HepG2 (cell line): ENCODE results near the gene NAMPT. TPM values are rescaled to one million over a fixed set of nuclear protein-coding genes. Genes with fewer than 3 reads are reported as not detected.
A peak's percentile ranks its signal among the peaks of the same experiment; 100 is the strongest.

Experiments used
- ARHGAP35 ChIP-seq: sonication (generic); formaldehyde crosslinking; IDR thresholded peaks from 2 replicates; pipeline ENCODE4 v1.9.0; 2022; ENCODE audit warnings: mild to moderate bottlenecking, inconsistent platforms, moderate library complexity, missing genetic modification reagents, borderline replicate concordance
- ATF1 ChIP-seq: IDR thresholded peaks from 2 replicates; pipeline ENCODE4 v1.6.1; 2016; ENCODE audit warnings: mild to moderate bottlenecking, control low read depth
- ATRX ChIP-seq: sonication (generic); formaldehyde crosslinking; IDR thresholded peaks from 2 replicates; pipeline ENCODE4 v1.4.0; 2020; ENCODE audit warnings: missing genetic modification reagents, borderline replicate concordance
- DZIP1 ChIP-seq: sonication (generic); formaldehyde crosslinking; IDR thresholded peaks from 2 replicates; pipeline ENCODE4 v1.5.0; 2020; ENCODE audit warnings: mild to moderate bottlenecking, missing genetic modification reagents
- FLYWCH1 ChIP-seq: sonication (generic); formaldehyde crosslinking; IDR thresholded peaks from 2 replicates; pipeline ENCODE4 v1.8.1; 2023; ENCODE audit warnings: mild to moderate bottlenecking, missing genetic modification reagents
- MAX ChIP-seq: IDR thresholded peaks from 2 replicates; pipeline ENCODE4 v1.6.1; 2012; ENCODE audit warnings: inconsistent platforms
- PAF1 ChIP-seq: IDR thresholded peaks from 2 replicates; pipeline ENCODE4 v1.6.1; 2016; ENCODE audit warnings: missing genetic modification reagents, missing compliant biosample characterization
- REXO4 ChIP-seq: sonication (generic); formaldehyde crosslinking; IDR thresholded peaks from 2 replicates; pipeline ENCODE4 v1.8.0; 2022; ENCODE audit warnings: missing genetic modification reagents, mild to moderate bottlenecking, borderline replicate concordance
- UBTF ChIP-seq: sonication (generic); formaldehyde crosslinking; IDR thresholded peaks from 2 replicates; pipeline ENCODE4 v1.4.0; 2020; ENCODE audit warnings: mild to moderate bottlenecking, missing genetic modification reagents
- ZC3H4 ChIP-seq: sonication (generic); formaldehyde crosslinking; IDR thresholded peaks from 2 replicates; pipeline ENCODE4 v1.4.0; 2020; ENCODE audit warnings: missing genetic modification reagents, borderline replicate concordance
- ZMYM3 ChIP-seq: sonication (generic); formaldehyde crosslinking; IDR thresholded peaks from 2 replicates; pipeline ENCODE4 v1.5.1; 2020; ENCODE audit warnings: mild to moderate bottlenecking, missing genetic modification reagents
- ZNF567 ChIP-seq: sonication (generic); formaldehyde crosslinking; IDR thresholded peaks from 2 replicates; pipeline ENCODE4 v1.8.1; 2023; ENCODE audit warnings: mild to moderate bottlenecking, missing genetic modification reagents, borderline replicate concordance
- ZNF724P ChIP-seq: sonication (generic); formaldehyde crosslinking; IDR thresholded peaks from 2 replicates; pipeline ENCODE4 v1.8.0; 2022; ENCODE audit warnings: missing genetic modification reagents, borderline replicate concordance
- ZNF780A ChIP-seq: sonication (generic); formaldehyde crosslinking; IDR thresholded peaks from 2 replicates; pipeline ENCODE4 v1.8.0; 2022; ENCODE audit warnings: mild to moderate bottlenecking, missing genetic modification reagents, moderate library complexity
- ZSCAN20 ChIP-seq: sonication (generic); formaldehyde crosslinking; IDR thresholded peaks from 2 replicates; pipeline ENCODE4 v1.4.0; 2020; ENCODE audit warnings: missing genetic modification reagents, mild to moderate bottlenecking, borderline replicate concordance
- ZSCAN5A ChIP-seq: sonication (generic); formaldehyde crosslinking; IDR thresholded peaks from 2 replicates; pipeline ENCODE4 v1.8.0; 2022; ENCODE audit warnings: mild to moderate bottlenecking, missing genetic modification reagents, borderline replicate concordance
- polyA plus RNA-seq, 8 experiments: library from polyadenylated mRNA; depleted of rRNA in 3 of 8; stranded (reverse) in 7 of 8; unstranded in 1 of 8; fragments of >200 nt; fragmentation: Illumina TruSeq in 4 of 8; extraction: Trizol in 4 of 8; gene quantifications; 2 replicates each; pipeline versions ENCODE4 v1.2.1 to v1.2.3, GENCODE V29; 2011 to 2016; ENCODE audit warnings: low read depth in 4 of 8, missing spikeins in 1 of 8, mixed read lengths in 1 of 8; ENCODE audit not compliant: insufficient read depth in 1 of 8
- total RNA-seq, 5 experiments: library from RNA; depleted of rRNA; stranded (reverse); fragments of >200 nt; fragmentation: Illumina TruSeq; extraction: Trizol; gene quantifications; 2 replicates each; pipeline ENCODE4 v1.2.3, GENCODE V29; 2016; ENCODE audit warnings: low read depth in 1 of 5
- TF ChIP-seq, protein P1 (sequence below): sonication (generic); formaldehyde crosslinking; IDR thresholded peaks from 2 replicates; pipeline ENCODE4 v1.5.0; 2020; ENCODE audit warnings: missing genetic modification reagents
- TF ChIP-seq, protein P2 (sequence below): conservative IDR thresholded peaks from 2 replicates; pipeline ENCODE4 v1.6.1; 2018; ENCODE audit warnings: missing genetic modification reagents

NAMPT gene
- total and polyA plus RNA-seq, 2 of the 13 experiments (the other 11 are each of a cell fraction or from before 2014, with no cell fraction given) = 15.8 to 67.7 TPM

GRCh38 chr7:106285051-106285854 lies 470 bp upstream of the NAMPT start (continued):
- TF ChIP-seq ZSCAN5A (CRISPR knock-in tag) = no peak; the same call in 1 of the 2 replicates
- peak; percentile 64; the same call in 1 of the 2 replicates for TF ChIP-seq UBTF (CRISPR knock-in tag)
- TF ChIP-seq FLYWCH1 (CRISPR knock-in tag) = no peak
- no peak for TF ChIP-seq ZC3H4 (CRISPR knock-in tag)
- peak; percentile 91 for TF ChIP-seq MAX
- TF ChIP-seq PAF1 (CRISPR knock-in tag) = no peak
- peak; percentile 51; the same call in 1 of the 2 replicates for TF ChIP-seq ZNF567 (CRISPR knock-in tag)
- TF ChIP-seq ZNF780A (CRISPR knock-in tag) = 0 out of 2 replicates have a peak, but pooled peaks have one; percentile 30
- TF ChIP-seq REXO4 (CRISPR knock-in tag) = no peak
- TF ChIP-seq, protein P1, sequence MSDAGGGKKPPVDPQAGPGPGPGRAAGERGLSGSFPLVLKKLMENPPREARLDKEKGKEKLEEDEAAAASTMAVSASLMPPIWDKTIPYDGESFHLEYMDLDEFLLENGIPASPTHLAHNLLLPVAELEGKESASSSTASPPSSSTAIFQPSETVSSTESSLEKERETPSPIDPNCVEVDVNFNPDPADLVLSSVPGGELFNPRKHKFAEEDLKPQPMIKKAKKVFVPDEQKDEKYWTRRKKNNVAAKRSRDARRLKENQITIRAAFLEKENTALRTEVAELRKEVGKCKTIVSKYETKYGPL (CRISPR knock-in tag) = no peak
- no peak for TF ChIP-seq ZSCAN20 (CRISPR knock-in tag)
- no peak for TF ChIP-seq ZMYM3 (CRISPR knock-in tag)
- no peak; the same call in 1 of the 2 replicates for TF ChIP-seq ARHGAP35 (CRISPR knock-in tag)
- TF ChIP-seq ZNF724P (CRISPR knock-in tag) = no peak
- no peak; the same call in 1 of the 2 replicates for TF ChIP-seq DZIP1 (CRISPR knock-in tag)
- TF ChIP-seq ATRX (CRISPR knock-in tag) = no peak
- TF ChIP-seq ATF1 (CRISPR knock-in tag) = no peak
- TF ChIP-seq, protein P2, sequence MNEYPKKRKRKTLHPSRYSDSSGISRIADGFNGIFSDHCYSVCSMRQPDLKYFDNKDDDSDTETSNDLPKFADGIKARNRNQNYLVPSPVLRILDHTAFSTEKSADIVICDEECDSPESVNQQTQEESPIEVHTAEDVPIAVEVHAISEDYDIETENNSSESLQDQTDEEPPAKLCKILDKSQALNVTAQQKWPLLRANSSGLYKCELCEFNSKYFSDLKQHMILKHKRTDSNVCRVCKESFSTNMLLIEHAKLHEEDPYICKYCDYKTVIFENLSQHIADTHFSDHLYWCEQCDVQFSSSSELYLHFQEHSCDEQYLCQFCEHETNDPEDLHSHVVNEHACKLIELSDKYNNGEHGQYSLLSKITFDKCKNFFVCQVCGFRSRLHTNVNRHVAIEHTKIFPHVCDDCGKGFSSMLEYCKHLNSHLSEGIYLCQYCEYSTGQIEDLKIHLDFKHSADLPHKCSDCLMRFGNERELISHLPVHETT (CRISPR knock-in tag) = peak; percentile 78
